Thoracic aorta (tissue), 2 donors: ENCODE results near the gene SUN3. TPM values are rescaled to one million over a fixed set of nuclear protein-coding genes. Genes with fewer than 3 reads are reported as not detected.
"Not testable (repeated sequence)": the region's sequence is repeated elsewhere in the genome, so short reads cannot be mapped to it uniquely, and the experiment has no call there.

Experiments used
- ATAC-seq: fragments of 150-250 bp; one replicate; pipeline ENCODE4 v1.8.0; 2017; ENCODE audit warnings: low read depth; ENCODE audit not compliant: insufficient number of reproducible peaks, low FRiP score
- DNase-seq: peaks from one replicate; pipeline ENCODE4 v3.0.0-alpha.2; 2020; ENCODE audit warnings: low spot score
- H3K27ac ChIP-seq, 2 donors: fragments of 200-600 bp; sonication (generic); 1 replicate in 1 of 2; 2 replicates in 1 of 2; pipeline ENCODE4 v1.5.1; 2016; ENCODE audit warnings: mild to moderate bottlenecking in 2 of 2, moderate library complexity in 2 of 2
- H3K27me3 ChIP-seq: fragments of 200-600 bp; sonication (generic); replicated peaks from 2 replicates; pipeline ENCODE4 v1.6.0; 2016; ENCODE audit warnings: mild to moderate bottlenecking; ENCODE audit not compliant: insufficient read depth
- H3K36me3 ChIP-seq: fragments of 200-600 bp; sonication (generic); one replicate; pipeline ENCODE4 v1.5.1; 2016
- H3K4me1 ChIP-seq, 2 donors: fragments of 200-600 bp; sonication (generic); 1 replicate in 1 of 2; 2 replicates in 1 of 2; pipeline versions ENCODE4 v1.5.1 to v1.6.0; 2016; ENCODE audit warnings: low read depth in 2 of 2, mild to moderate bottlenecking in 1 of 2; ENCODE audit not compliant: control insufficient read depth in 1 of 2
- H3K4me3 ChIP-seq: fragments of 200-600 bp; sonication (generic); 2 replicates; pipeline ENCODE4 v1.5.1; 2016; ENCODE audit warnings: mild to moderate bottlenecking
- H3K9me3 ChIP-seq: fragments of 200-600 bp; sonication (generic); 2 replicates; pipeline ENCODE4 v1.5.1; 2016
- CTCF ChIP-seq: fragments of 200-600 bp; sonication (generic); IDR thresholded peaks from one replicate; pipeline ENCODE4 v1.5.1; 2019; ENCODE audit warnings: antibody characterized with exemption
- total RNA-seq, 2 donors: library from RNA; depleted of rRNA; stranded (reverse); fragments of >200 nt; gene quantifications; one replicate each; pipeline versions ENCODE4 v1.1.0 to v1.2.3, GENCODE V29; 2016

Gene SUN3
- total RNA-seq, 2 donors from 2014 or later = not detected

DNA sequence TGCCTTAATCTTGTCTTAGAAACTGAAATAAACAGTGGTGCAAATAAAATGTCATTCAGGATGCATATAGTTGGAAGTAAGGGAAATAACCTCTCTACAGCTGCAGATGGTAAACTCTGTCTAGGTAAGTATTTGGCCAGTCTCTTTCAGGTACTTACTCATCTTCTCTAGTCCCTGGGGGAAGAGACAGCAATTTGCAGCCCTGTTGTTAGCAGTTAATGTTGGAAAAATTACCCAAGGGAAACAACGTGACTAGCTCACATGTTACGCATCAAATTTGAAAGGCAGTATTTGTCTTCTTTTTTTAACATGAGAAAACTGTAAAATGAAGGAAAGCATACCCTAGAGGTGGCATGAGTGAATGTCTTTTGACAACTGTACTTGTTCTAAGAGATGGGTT lies 46.3 kb downstream of the SUN3 start:
- no peaks in the 10 kb centered on the region for H3K27me3 ChIP-seq
- no peak overlapping the region for H3K4me3 ChIP-seq
- peaks cover 5% of the 10 kb centered on the region for H3K36me3 ChIP-seq
- peaks cover 10% of the 10 kb centered on the region in 2 donors for H3K4me1 ChIP-seq
- H3K9me3 ChIP-seq = no peaks in the 10 kb centered on the region
- DNase-seq (no peak), ATAC-seq (no peak)
- H3K27ac ChIP-seq = no peak overlapping the region
- TF ChIP-seq CTCF = no peak

DNA sequence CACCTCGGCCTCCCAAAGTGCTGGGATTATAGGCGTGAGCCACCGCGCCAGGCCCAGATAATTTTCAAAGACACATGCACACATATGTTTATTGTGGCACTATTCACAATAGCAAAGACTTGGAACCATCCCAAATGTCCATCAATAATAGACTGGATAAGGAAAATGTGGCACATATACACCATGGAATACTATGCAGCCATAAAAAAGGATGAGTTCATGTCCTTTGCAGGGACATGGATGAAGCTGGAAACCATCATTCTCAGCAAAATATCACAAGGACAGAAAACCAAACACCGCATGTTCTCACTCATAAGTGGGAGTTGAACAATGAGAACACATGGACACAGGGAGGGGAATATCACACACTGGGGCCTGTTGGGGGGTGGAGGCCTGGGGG lies 48.3 kb downstream of the SUN3 start:
- ATAC-seq, H3K4me3 ChIP-seq, H3K27ac ChIP-seq, H3K27me3 ChIP-seq, H3K9me3 ChIP-seq, DNase-seq: not testable (repeated sequence)
- peaks cover 23% of the 10 kb centered on the region for H3K36me3 ChIP-seq
- H3K4me1 ChIP-seq = peaks cover 10 to 17% of the 10 kb centered on the region in 2 donors

DNA sequence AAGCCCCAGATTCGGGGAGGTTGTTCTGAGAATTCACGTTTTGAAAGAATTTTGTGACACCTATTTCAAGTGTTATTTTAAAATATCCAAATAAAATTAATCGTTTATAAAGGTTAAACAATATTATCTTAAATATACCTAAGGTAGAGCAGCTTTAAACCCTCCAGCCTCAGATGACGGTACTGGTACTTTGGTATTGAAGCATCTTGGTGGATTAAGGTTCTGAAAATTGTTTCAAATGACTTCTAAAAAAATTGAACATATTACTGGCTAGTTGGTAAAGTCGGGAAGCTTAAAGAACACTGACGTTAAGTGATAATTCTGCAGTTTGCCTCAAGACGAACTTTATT lies 49.1 kb downstream of the SUN3 start:
- Histone ChIP-seq H3K9me3 (no peaks in the 10 kb centered on the region), H3K36me3 (peaks cover 27% of the 10 kb centered on the region), H3K27me3 (no peaks in the 10 kb centered on the region), H3K27ac (peak overlapping the region; percentile 72 to 86), H3K4me1 (peaks cover 10 to 17% of the 10 kb centered on the region in 2 donors), H3K4me3 (peak overlapping the region; percentile 73)
- DNase-seq (no peak), ATAC-seq (no peak)
- TF ChIP-seq CTCF = no peak

DNA sequence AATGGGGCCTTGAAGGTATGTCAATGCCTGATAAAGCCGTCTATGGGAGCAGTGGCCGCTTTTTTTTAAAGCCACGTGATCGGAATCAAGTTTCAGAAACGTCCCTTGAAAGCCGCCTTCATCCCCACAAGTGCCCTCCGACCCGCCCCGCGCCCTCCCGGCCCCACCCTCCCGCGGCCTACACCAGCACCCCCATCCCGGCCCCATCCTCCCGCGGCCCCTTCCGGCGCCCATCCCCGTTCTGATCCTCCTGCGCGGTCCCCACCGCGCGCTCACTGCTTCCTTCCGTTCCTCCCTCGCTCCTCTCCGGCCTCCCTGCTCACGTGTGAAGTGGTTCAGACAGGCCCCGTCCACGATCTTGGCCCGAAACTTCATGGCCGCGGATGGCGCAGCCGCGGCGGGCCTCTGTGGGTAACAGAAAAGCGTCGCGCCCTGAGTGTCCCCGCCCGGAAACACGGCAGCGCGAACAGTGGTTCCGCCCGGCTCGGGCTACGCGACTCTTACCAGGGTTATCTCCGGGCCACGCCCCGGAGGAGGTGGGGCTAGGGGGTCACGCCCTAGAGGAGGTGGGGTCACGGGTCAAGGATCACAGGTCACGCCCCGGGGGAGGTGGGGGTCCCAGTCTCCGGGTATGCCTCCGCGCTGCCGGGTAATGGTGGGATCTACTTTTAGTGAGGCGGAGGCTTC lies 49.6 kb downstream of the SUN3 start, which contains the start of gene HUS1:
TSS of gene HUS1 (minus strand) at position 471 of the 687 bp plus-strand sequence. CDS start at position 375, 96 bp downstream.
- Histone ChIP-seq H3K36me3 (peaks cover 32% of the 10 kb centered on the region), H3K4me1 (peaks cover 10 to 17% of the 10 kb centered on the region in 2 donors), H3K9me3 (no peaks in the 10 kb centered on the region), H3K4me3 (peak within 1 kb of the TSS; percentile 73), H3K27me3 (no peaks in the 10 kb centered on the region), H3K27ac (peak within 1 kb of the TSS; percentile 72 to 86)
- TF ChIP-seq CTCF = no peak
- DNase-seq = peak; percentile 74
- peak; percentile 74 for ATAC-seq

- DNase-seq (no peak), ATAC-seq (no peak)
- TF ChIP-seq CTCF = no peak
- H3K27ac ChIP-seq = peak overlapping the region; percentile 72 to 86
- H3K4me1 ChIP-seq = peaks cover 10 to 17% of the 10 kb centered on the region in 2 donors
- no peaks in the 10 kb centered on the region for H3K9me3 ChIP-seq
- peaks cover 37% of the 10 kb centered on the region for H3K36me3 ChIP-seq
- no peaks in the 10 kb centered on the region for H3K27me3 ChIP-seq
- peak overlapping the region; percentile 73 for H3K4me3 ChIP-seq
These were observed 50.1 kb downstream of the SUN3 start for GRCh38 chr7:47978790-47979144.

- TF ChIP-seq CTCF = no peak
- ATAC-seq (no peak), DNase-seq (no peak)
- no peaks in the 10 kb centered on the region for H3K9me3 ChIP-seq
- H3K4me1 ChIP-seq = peaks cover 10 to 16% of the 10 kb centered on the region in 2 donors
- H3K36me3 ChIP-seq = peaks cover 49% of the 10 kb centered on the region
- no peak overlapping the region for H3K27ac ChIP-seq
- H3K27me3 ChIP-seq = no peaks in the 10 kb centered on the region
- no peak overlapping the region for H3K4me3 ChIP-seq
These were observed 55.2 kb downstream of the SUN3 start for GRCh38 chr7:47973739-47974138.
